ENCODE data around the gene MIEN1.
"Not testable (repeated sequence)": the region's sequence is repeated elsewhere in the genome, so short reads cannot be mapped to it uniquely, and the experiment has no call there.

MIEN1 gene

GRCh38 chr17:39755554-39756379, 25.4 kb upstream of the MIEN1 start:
- peak; percentile 85 for DNase-seq (ENCODE audit: low spot score)

- DNase-seq (ENCODE audit: low spot score): no peak
Observed at GRCh38 chr17:39754958-39755553, 24.7 kb upstream of the MIEN1 start.

GRCh38 chr17:39754161-39754957, 24.0 kb upstream of the MIEN1 start:
- peak; percentile 97 for DNase-seq (ENCODE audit: low spot score)

GRCh38 chr17:39753514-39754160, 23.3 kb upstream of the MIEN1 start:
- peak; percentile 86 for DNase-seq (ENCODE audit: low spot score)

GRCh38 chr17:39752241-39752881, 22.0 kb upstream of the MIEN1 start:
- DNase-seq (ENCODE audit: low spot score): no peak

GRCh38 chr17:39751637-39752036, 21.3 kb upstream of the MIEN1 start:
- no peak for DNase-seq (ENCODE audit: low spot score)

GRCh38 chr17:39751016-39751543, 20.7 kb upstream of the MIEN1 start:
- no peak for DNase-seq (ENCODE audit: low spot score)

- DNase-seq (ENCODE audit: low spot score): no peak
Observed at GRCh38 chr17:39750131-39751015, 20.0 kb upstream of the MIEN1 start.

GRCh38 chr17:39748444-39749034, 18.2 kb upstream of the MIEN1 start:
- not testable (repeated sequence) for DNase-seq (ENCODE audit: low spot score)

GRCh38 chr17:39747745-39748144, 17.4 kb upstream of the MIEN1 start:
- DNase-seq (ENCODE audit: low spot score): no peak

GRCh38 chr17:39746145-39746461, 15.8 kb upstream of the MIEN1 start:
- DNase-seq (ENCODE audit: low spot score): no peak

GRCh38 chr17:39745335-39746144, 15.2 kb upstream of the MIEN1 start:
- DNase-seq (ENCODE audit: low spot score): no peak

GRCh38 chr17:39744836-39745215, 14.5 kb upstream of the MIEN1 start:
- DNase-seq (ENCODE audit: low spot score): no peak

GRCh38 chr17:39744075-39744835, 13.9 kb upstream of the MIEN1 start:
- DNase-seq (ENCODE audit: low spot score): no peak

- DNase-seq (ENCODE audit: low spot score): no peak
Observed at GRCh38 chr17:39742856-39743436, 12.6 kb upstream of the MIEN1 start.

- no peak for DNase-seq (ENCODE audit: low spot score)
Observed at GRCh38 chr17:39742126-39742855, 12.0 kb upstream of the MIEN1 start.

GRCh38 chr17:39740357-39741111, 10.2 kb upstream of the MIEN1 start:
- DNase-seq (ENCODE audit: low spot score): no peak
